Measurements from ENCODE around the gene OR51A4. TPM values are rescaled to one million over a fixed set of nuclear protein-coding genes. Genes with fewer than 3 reads are reported as not detected.

OR51A4 gene
- total RNA-seq, 1 donor from 2014 or later, result not detected

GRCh38 chr11:4921796-4922195, 25.6 kb downstream of the OR51A4 start:
- Histone ChIP-seq H3K9ac (ENCODE audit: low read length) (no peak overlapping the region), H2AFZ (ENCODE audit: low read depth, low read length) (no peak overlapping the region), H3K27ac (ENCODE audit: low read depth, low read length) (no peak overlapping the region), H3K9me3 (ENCODE audit: insufficient read depth, low read depth, low read length) (no peaks in the 10 kb centered on the region), H3K4me3 (ENCODE audit: insufficient read depth, low read depth, low read length) (no peak overlapping the region), H3K4me1 (ENCODE audit: insufficient read depth, low read length) (no peaks in the 10 kb centered on the region), H3K36me3 (ENCODE audit: insufficient read depth, low read length) (no peaks in the 10 kb centered on the region), H4K20me1 (ENCODE audit: insufficient read depth, low read length) (no peaks in the 10 kb centered on the region), H3K27me3 (ENCODE audit: insufficient read depth, low read length) (no peaks in the 10 kb centered on the region), H3K79me2 (ENCODE audit: insufficient read depth, low read length) (no peaks in the 10 kb centered on the region), H3K4me2 (ENCODE audit: low read length) (no peak overlapping the region)
- no peak for DNase-seq (ENCODE audit: low read depth)
- H3K36me3 Mint-ChIP-seq (ENCODE audit: low read depth, unreplicated experiment), result no peaks in the 10 kb centered on the region
- H3K9me3 Mint-ChIP-seq (ENCODE audit: unreplicated experiment), result no peaks in the 10 kb centered on the region
- peaks cover 10% of the 10 kb centered on the region for H3K27me3 Mint-ChIP-seq (ENCODE audit: low read depth, unreplicated experiment)
- H3K4me3 Mint-ChIP-seq (ENCODE audit: unreplicated experiment), result no peak overlapping the region
- no peak overlapping the region for H3K27ac Mint-ChIP-seq (ENCODE audit: unreplicated experiment)
- H3K4me1 Mint-ChIP-seq (ENCODE audit: low read depth, unreplicated experiment), result peaks cover under 1% of the 10 kb centered on the region
- FAIRE-seq, result no peak
- TF ChIP-seq EZH2 (IDR thresholded peaks at IDR 0.05; ENCODE audit: insufficient read depth, low read length) (no peak), CTCF (IDR thresholded peaks at IDR 0.05; ENCODE audit: insufficient read depth, low read depth, low read length) (no peak)

- H3K4me3 Mint-ChIP-seq (ENCODE audit: unreplicated experiment), result no peak within 1 kb of the TSS
- Histone ChIP-seq H3K36me3 (ENCODE audit: insufficient read depth, low read length) (no peaks in the 10 kb centered on the region), H2AFZ (ENCODE audit: low read depth, low read length) (no peak within 1 kb of the TSS), H3K27me3 (ENCODE audit: insufficient read depth, low read length) (no peaks in the 10 kb centered on the region), H4K20me1 (ENCODE audit: insufficient read depth, low read length) (no peaks in the 10 kb centered on the region), H3K79me2 (ENCODE audit: insufficient read depth, low read length) (no peaks in the 10 kb centered on the region), H3K4me3 (ENCODE audit: insufficient read depth, low read depth, low read length) (no peak within 1 kb of the TSS), H3K9me3 (ENCODE audit: insufficient read depth, low read depth, low read length) (no peaks in the 10 kb centered on the region), H3K4me2 (ENCODE audit: low read length) (no peak within 1 kb of the TSS), H3K27ac (ENCODE audit: low read depth, low read length) (no peak within 1 kb of the TSS), H3K4me1 (ENCODE audit: insufficient read depth, low read length) (no peaks in the 10 kb centered on the region), H3K9ac (ENCODE audit: low read length) (no peak within 1 kb of the TSS)
- no peaks in the 10 kb centered on the region for H3K36me3 Mint-ChIP-seq (ENCODE audit: low read depth, unreplicated experiment)
- no peak within 1 kb of the TSS for H3K27ac Mint-ChIP-seq (ENCODE audit: unreplicated experiment)
- H3K4me1 Mint-ChIP-seq (ENCODE audit: low read depth, unreplicated experiment), result peaks cover 11% of the 10 kb centered on the region
- no peaks in the 10 kb centered on the region for H3K9me3 Mint-ChIP-seq (ENCODE audit: unreplicated experiment)
- H3K27me3 Mint-ChIP-seq (ENCODE audit: low read depth, unreplicated experiment), result peaks cover 8% of the 10 kb centered on the region
- no peak for TF ChIP-seq EZH2 (IDR thresholded peaks at IDR 0.05; ENCODE audit: insufficient read depth, low read length)
- no peak for TF ChIP-seq CTCF (IDR thresholded peaks at IDR 0.05; ENCODE audit: insufficient read depth, low read depth, low read length)
- no peak for FAIRE-seq
- no peak for DNase-seq (ENCODE audit: low read depth)
Observed at GRCh38 chr11:4919250-4919649, 28.2 kb downstream of the OR51A4 start, which contains the start of gene OR51G2. Gene OR51G2 (minus strand): TSS chr11:4919350. CDS start chr11:4915663, 3,687 bp downstream.

- H3K4me3 ChIP-seq (ENCODE audit: insufficient read depth, low read depth, low read length), result no peak overlapping the region
- no peak overlapping the region for H2AFZ ChIP-seq (ENCODE audit: low read depth, low read length)
- no peaks in the 10 kb centered on the region for H3K9me3 ChIP-seq (ENCODE audit: insufficient read depth, low read depth, low read length)
- H3K27me3 Mint-ChIP-seq (ENCODE audit: low read depth, unreplicated experiment), result peaks cover 2% of the 10 kb centered on the region
- TF ChIP-seq CTCF (IDR thresholded peaks at IDR 0.05; ENCODE audit: insufficient read depth, low read depth, low read length), result no peak
- TF ChIP-seq EZH2 (IDR thresholded peaks at IDR 0.05; ENCODE audit: insufficient read depth, low read length), result no peak
- peaks cover 11% of the 10 kb centered on the region for H3K4me1 Mint-ChIP-seq (ENCODE audit: low read depth, unreplicated experiment)
- H4K20me1 ChIP-seq (ENCODE audit: insufficient read depth, low read length), result no peaks in the 10 kb centered on the region
- no peaks in the 10 kb centered on the region for H3K27me3 ChIP-seq (ENCODE audit: insufficient read depth, low read length)
- H3K4me1 ChIP-seq (ENCODE audit: insufficient read depth, low read length), result no peaks in the 10 kb centered on the region
- no peaks in the 10 kb centered on the region for H3K79me2 ChIP-seq (ENCODE audit: insufficient read depth, low read length)
- FAIRE-seq (no peak), DNase-seq (ENCODE audit: low read depth) (no peak)
- H3K27ac ChIP-seq (ENCODE audit: low read depth, low read length), result no peak overlapping the region
- H3K4me2 ChIP-seq (ENCODE audit: low read length), result no peak overlapping the region
- no peaks in the 10 kb centered on the region for H3K9me3 Mint-ChIP-seq (ENCODE audit: unreplicated experiment)
- H3K9ac ChIP-seq (ENCODE audit: low read length), result no peak overlapping the region
- H3K36me3 Mint-ChIP-seq (ENCODE audit: low read depth, unreplicated experiment), result no peaks in the 10 kb centered on the region
- no peaks in the 10 kb centered on the region for H3K36me3 ChIP-seq (ENCODE audit: insufficient read depth, low read length)
- no peak overlapping the region for H3K4me3 Mint-ChIP-seq (ENCODE audit: unreplicated experiment)
- peak overlapping the region; percentile 9 for H3K27ac Mint-ChIP-seq (ENCODE audit: unreplicated experiment)
Observed at GRCh38 chr11:4916581-4916980, 30.8 kb downstream of the OR51A4 start.
